ENCODE results near the gene MNX1. TPM values are rescaled to one million over a fixed set of nuclear protein-coding genes. Genes with fewer than 3 reads are reported as not detected.

The MNX1 gene
- total and polyA plus RNA-seq, 2 donors (not counting 1 experiment from before 2014, with no cell fraction given) = not detected

DNA sequence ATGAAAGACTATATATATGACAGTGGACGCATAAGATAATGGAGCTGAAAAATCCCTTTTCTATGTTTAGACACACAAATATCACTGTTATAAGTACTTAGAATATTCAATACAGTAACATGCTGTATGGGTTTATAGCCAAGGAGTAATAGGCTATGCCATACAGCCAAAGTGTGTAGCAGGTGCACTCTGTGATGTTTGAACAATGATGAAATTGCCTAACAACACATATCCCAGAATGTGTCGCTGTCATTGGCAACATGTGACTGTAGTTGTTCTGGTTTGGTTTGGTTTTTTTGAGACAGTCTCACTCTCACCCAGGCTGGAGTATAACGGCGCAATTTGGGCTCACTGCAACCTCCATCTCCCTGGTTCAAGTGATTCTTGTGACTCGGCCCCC is 34.8 kb downstream of the MNX1 start:
- Histone ChIP-seq H3K4me1 (ENCODE audit: control insufficient read depth, extremely low read depth, insufficient read depth, low read length) (no peaks in the 10 kb centered on the region), H3K79me2 (ENCODE audit: control insufficient read depth, insufficient read depth, low read length) (no peaks in the 10 kb centered on the region), H3K36me3 (ENCODE audit: control insufficient read depth, insufficient read depth, low read length) (peaks cover 2% of the 10 kb centered on the region), H3K9me3 (ENCODE audit: control insufficient read depth, insufficient read depth, low read depth, low read length) (no peaks in the 10 kb centered on the region), H4K20me1 (ENCODE audit: control insufficient read depth, extremely low read depth, insufficient read depth, low read length) (no peaks in the 10 kb centered on the region), H2AFZ (ENCODE audit: low read length) (no peak overlapping the region), H3K4me3 (replicated peaks in 1 of 4; ENCODE audit: control extremely low read depth in 1 of 4, insufficient read depth in 1 of 4, low read depth in 3 of 4, low read length in 4 of 4) (no peak overlapping the region), H3K27me3 (ENCODE audit: control insufficient read depth, insufficient read depth, low read length) (no peaks in the 10 kb centered on the region), H3K4me2 (ENCODE audit: extremely low read depth, insufficient read depth, low read length) (no peak overlapping the region), H3K9ac (ENCODE audit: insufficient read depth, low read length) (no peak overlapping the region), H3K27ac (ENCODE audit: insufficient read depth, low read length) (no peak overlapping the region)
- TF ChIP-seq, protein P1, sequence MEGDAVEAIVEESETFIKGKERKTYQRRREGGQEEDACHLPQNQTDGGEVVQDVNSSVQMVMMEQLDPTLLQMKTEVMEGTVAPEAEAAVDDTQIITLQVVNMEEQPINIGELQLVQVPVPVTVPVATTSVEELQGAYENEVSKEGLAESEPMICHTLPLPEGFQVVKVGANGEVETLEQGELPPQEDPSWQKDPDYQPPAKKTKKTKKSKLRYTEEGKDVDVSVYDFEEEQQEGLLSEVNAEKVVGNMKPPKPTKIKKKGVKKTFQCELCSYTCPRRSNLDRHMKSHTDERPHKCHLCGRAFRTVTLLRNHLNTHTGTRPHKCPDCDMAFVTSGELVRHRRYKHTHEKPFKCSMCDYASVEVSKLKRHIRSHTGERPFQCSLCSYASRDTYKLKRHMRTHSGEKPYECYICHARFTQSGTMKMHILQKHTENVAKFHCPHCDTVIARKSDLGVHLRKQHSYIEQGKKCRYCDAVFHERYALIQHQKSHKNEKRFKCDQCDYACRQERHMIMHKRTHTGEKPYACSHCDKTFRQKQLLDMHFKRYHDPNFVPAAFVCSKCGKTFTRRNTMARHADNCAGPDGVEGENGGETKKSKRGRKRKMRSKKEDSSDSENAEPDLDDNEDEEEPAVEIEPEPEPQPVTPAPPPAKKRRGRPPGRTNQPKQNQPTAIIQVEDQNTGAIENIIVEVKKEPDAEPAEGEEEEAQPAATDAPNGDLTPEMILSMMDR (conservative IDR thresholded peaks at IDR 0.05 in 1 of 2, IDR thresholded peaks at IDR 0.05 in 1 of 2; ENCODE audit: low read depth in 1 of 2, low read length in 2 of 2) = no peak
- no peak for TF ChIP-seq EZH2 (IDR thresholded peaks at IDR 0.05; ENCODE audit: low read length, missing control alignments)
- DNase-seq (ENCODE audit: low read depth in 2 of 2) = no peak

DNA sequence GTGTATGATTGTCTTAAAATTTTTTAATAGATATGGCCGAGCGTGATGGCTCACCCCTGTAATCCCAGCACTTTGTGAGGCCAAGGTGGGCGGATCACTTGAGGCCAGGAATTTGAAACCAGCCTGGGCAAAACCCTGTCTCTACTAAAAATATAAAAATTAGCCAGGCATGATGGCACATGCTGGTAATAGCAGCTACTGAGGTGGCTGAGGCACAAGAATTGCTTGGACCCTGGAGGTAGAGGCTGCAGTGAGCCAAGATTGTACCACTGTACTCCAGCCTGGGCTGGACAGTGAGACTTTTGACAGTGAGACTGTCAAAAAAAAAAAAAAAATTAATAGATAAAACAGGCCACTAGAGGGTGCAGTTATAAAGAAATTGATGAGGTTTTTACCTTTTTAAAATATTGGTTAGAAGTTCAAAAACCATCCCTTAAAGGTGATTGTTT is 40.5 kb downstream of the MNX1 start:
- Histone ChIP-seq H3K27me3 (ENCODE audit: control insufficient read depth, insufficient read depth, low read length) (no peaks in the 10 kb centered on the region), H3K9ac (ENCODE audit: insufficient read depth, low read length) (no peak overlapping the region), H3K36me3 (ENCODE audit: control insufficient read depth, insufficient read depth, low read length) (peaks cover 8% of the 10 kb centered on the region), H3K4me2 (ENCODE audit: extremely low read depth, insufficient read depth, low read length) (no peak overlapping the region), H4K20me1 (ENCODE audit: control insufficient read depth, extremely low read depth, insufficient read depth, low read length) (no peaks in the 10 kb centered on the region), H3K79me2 (ENCODE audit: control insufficient read depth, insufficient read depth, low read length) (no peaks in the 10 kb centered on the region), H3K4me3 (replicated peaks in 1 of 4; ENCODE audit: control extremely low read depth in 1 of 4, insufficient read depth in 1 of 4, low read depth in 3 of 4, low read length in 4 of 4) (no peak overlapping the region), H3K4me1 (ENCODE audit: control insufficient read depth, extremely low read depth, insufficient read depth, low read length) (no peaks in the 10 kb centered on the region), H2AFZ (ENCODE audit: low read length) (no peak overlapping the region), H3K27ac (ENCODE audit: insufficient read depth, low read length) (no peak overlapping the region), H3K9me3 (ENCODE audit: control insufficient read depth, insufficient read depth, low read depth, low read length) (no peaks in the 10 kb centered on the region)
- peak in 1 of 2 donors; percentile 21 for DNase-seq (ENCODE audit: low read depth in 2 of 2)
- TF ChIP-seq EZH2 (IDR thresholded peaks at IDR 0.05; ENCODE audit: low read length, missing control alignments) = no peak
- TF ChIP-seq, protein P1 (conservative IDR thresholded peaks at IDR 0.05 in 1 of 2, IDR thresholded peaks at IDR 0.05 in 1 of 2; ENCODE audit: low read depth in 1 of 2, low read length in 2 of 2) = peak in 1 of 2 donors; percentile 13

GRCh38 chr7:156968183-156968582 is 42.3 kb downstream of the MNX1 start:
- DNase-seq (ENCODE audit: low read depth in 2 of 2) = no peak
- Histone ChIP-seq H3K79me2 (ENCODE audit: control insufficient read depth, insufficient read depth, low read length) (no peaks in the 10 kb centered on the region), H3K27me3 (ENCODE audit: control insufficient read depth, insufficient read depth, low read length) (no peaks in the 10 kb centered on the region), H3K27ac (ENCODE audit: insufficient read depth, low read length) (no peak overlapping the region), H3K4me3 (replicated peaks in 1 of 4; ENCODE audit: control extremely low read depth in 1 of 4, insufficient read depth in 1 of 4, low read depth in 3 of 4, low read length in 4 of 4) (no peak overlapping the region), H2AFZ (ENCODE audit: low read length) (no peak overlapping the region), H3K36me3 (ENCODE audit: control insufficient read depth, insufficient read depth, low read length) (peaks cover 13% of the 10 kb centered on the region), H3K9me3 (ENCODE audit: control insufficient read depth, insufficient read depth, low read depth, low read length) (no peaks in the 10 kb centered on the region), H3K9ac (ENCODE audit: insufficient read depth, low read length) (no peak overlapping the region), H4K20me1 (ENCODE audit: control insufficient read depth, extremely low read depth, insufficient read depth, low read length) (no peaks in the 10 kb centered on the region), H3K4me2 (ENCODE audit: extremely low read depth, insufficient read depth, low read length) (no peak overlapping the region), H3K4me1 (ENCODE audit: control insufficient read depth, extremely low read depth, insufficient read depth, low read length) (no peaks in the 10 kb centered on the region)
- TF ChIP-seq, protein P1 (conservative IDR thresholded peaks at IDR 0.05 in 1 of 2, IDR thresholded peaks at IDR 0.05 in 1 of 2; ENCODE audit: low read depth in 1 of 2, low read length in 2 of 2) = no peak
- TF ChIP-seq EZH2 (IDR thresholded peaks at IDR 0.05; ENCODE audit: low read length, missing control alignments) = no peak

Measured in fibroblast of lung (primary cell).